LoVo (cell line): Measurements from ENCODE around the gene ATP6V1G3.
"Not testable (repeated sequence)": the region's sequence is repeated elsewhere in the genome, so short reads cannot be mapped to it uniquely, and the experiment has no call there.

Experiments
- DNase-seq: peaks from one replicate; pipeline ENCODE4 v3.0.0-alpha.2; 2016; ENCODE audit warnings: low spot score

The ATP6V1G3 gene, protein sequence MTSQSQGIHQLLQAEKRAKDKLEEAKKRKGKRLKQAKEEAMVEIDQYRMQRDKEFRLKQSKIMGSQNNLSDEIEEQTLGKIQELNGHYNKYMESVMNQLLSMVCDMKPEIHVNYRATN

DNA sequence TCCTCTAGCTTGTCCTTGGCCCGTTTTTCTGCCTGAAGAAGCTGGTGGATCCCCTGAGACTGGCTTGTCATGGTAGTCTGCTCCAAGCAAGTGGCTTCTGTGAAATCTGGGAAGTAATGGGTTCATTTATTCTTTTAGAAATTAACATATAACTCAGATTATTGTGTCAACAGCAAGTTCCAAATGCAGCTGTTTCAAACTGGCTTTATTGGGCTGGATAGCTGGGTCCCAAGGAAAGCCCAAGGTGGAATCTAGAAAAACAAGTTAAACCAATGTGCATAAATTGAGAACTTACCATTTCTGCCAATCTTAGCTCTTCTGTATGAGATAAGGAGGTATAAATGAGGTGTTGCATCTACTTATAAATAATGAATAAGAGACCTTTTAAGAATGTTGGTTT lies at the start of gene ATP6V1G3:
TSS of gene ATP6V1G3 (minus strand) at position 101 of the 400 bp plus-strand sequence. CDS start at position 71, 30 bp downstream.
- no peak for DNase-seq

DNA sequence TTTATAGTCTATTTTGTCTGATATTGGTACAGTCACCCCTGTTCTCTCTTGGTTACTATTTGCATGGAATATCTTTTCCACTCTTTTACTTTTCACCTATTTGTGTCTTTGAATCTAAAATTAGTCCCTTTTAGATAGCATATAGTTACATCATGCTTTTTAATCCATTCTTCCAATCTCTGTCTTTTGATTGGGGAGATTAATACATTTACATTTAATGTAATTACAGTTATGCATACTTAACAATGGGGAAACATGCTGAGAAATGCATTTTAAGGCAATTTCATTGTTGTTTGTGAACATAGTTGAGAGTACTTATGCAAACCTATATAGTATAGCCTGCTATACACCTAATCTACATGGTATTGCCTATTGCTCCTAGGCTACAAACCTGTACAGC lies 48.4 kb upstream of the ATP6V1G3 start:
- DNase-seq = no peak

DNA sequence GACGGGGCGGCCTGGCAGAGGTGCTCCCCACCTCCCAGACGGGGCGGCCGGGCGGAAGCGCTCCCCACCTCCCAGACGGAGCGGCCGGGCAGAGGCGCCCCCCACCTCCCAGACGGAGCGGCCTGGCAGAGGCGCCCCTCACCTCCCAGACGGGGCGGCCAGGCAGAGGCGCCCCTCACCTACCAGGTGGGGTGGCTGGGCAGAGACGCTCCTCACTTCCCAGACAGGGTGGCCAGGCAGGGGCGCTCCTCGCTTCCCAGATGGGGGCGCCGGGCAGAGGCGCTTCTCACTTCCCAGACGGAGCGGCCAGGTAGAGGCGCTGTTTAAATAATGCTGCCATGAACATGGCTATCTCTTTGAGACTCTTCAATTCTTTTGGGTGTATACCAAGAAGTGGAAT lies 43.7 kb upstream of the ATP6V1G3 start:
- no peak for DNase-seq

DNA sequence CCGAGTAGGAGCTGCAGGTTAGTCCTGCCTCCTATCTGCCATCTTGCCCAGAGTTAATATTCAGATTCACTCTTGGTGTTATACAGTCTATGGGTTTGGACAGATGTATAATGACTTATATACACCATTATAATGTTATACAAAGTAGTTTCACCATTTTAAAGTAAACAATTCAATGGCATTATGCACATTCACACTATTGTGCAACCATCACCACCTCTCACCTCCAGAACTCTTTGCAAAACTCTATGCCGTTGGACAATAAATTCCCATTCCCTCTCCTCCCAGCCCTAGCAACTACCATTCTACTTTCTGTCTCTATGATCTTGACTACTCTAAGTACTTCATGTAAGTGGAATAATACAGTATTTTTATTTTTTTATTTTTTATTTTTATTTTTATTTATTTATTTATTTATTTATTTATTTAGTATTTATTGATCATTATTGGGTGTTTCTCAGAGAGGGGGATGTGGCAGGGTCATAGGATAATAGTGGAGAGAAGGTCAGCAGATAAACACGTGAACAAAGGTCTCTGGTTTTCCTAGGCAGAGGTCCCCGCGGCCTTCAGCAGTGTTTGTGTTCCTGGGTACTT lies 42.8 kb upstream of the ATP6V1G3 start:
- DNase-seq = not testable (repeated sequence)

DNA sequence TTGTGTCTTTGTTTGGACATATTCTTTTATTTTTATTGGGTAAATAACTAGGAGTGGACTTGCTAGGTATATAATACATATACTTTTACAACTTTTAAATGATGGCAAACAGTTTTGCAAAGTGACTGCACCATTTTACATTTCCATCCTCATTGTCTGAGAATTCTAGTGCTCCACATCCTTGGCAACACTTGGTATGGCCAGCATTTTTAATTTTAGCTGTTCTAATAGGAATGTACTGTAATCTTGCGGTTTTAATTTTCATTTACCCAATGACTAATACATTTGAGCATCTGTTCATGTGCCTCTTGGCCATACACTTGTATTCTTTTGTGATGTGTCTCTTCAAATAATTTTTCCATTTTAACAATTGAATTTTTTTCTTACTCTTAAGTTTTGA lies 37.0 kb upstream of the ATP6V1G3 start:
- DNase-seq = no peak

DNA sequence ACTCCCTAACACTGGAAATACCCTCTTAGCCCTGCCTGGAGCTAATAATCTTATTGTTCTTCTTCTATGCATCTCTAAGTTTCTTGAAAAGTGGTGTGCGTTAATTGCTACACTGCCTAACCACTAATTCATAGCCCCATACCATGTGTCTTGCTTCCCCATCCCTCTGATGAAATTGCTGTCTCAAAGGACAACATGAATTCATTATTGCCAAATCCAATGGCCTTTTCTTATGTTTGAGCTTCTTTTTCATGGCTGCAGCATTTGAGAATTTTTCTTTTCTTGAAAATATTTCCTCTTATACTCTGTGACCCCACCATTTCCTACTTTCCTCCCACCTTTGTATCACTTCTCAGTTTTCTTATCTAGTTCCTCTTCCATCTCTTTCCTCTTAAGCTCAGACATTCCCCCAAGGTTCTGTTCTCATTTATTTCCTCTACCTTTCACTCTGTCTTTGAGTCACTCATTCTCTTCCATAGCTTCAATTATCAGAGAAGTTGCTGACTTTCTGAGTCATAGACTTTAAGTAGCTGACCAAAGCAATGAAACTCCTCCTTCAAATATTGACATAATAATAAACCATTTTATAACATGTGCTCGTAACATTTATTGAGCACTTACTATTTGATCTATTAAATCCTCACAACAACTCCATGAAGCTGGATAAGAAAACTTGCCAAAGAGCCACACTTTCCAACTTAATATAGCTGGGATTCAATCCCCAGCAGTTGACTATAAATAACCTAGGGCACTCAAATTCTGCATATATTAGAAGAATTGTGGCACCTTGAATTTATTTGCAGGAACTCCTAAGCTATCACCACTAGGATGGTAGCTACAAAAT lies 35.5 kb upstream of the ATP6V1G3 start:
- DNase-seq = peak; percentile 18

DNA sequence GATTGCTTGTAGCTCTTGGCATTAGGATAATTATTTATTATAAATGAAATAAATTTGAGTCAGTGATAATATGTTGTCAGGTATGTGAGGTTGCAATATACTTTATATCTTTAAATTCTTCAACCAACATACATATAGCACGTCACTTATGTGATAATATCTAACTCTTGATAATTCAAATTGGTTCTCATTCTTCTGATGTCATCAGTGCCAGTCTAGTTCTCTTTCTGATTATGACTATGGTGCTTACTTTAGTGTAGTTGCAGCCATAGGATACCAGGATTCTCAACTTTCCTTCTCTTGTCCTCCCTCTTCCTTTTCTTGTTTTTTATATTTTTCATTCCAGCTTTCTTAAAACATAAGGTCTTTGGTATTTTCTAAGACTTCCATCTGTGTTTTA lies 34.8 kb upstream of the ATP6V1G3 start:
- DNase-seq = no peak

DNA sequence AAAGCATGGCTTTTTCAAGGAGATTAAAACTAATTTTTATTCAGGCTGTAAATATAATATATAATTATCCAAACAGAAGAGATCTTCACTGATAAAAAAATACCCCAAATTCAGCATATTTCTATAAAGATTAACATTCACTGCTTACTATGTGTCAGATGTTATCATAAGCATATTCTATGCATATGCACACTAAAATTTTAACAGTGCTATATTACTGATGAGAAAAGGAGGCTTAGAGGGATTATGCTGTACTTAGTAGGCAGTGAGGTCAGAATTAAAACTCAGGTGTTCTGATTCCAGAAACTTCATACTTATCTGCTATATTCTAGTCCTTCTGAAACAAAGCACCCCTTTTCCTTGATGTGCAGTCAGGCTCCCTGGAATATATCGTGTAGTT lies 33.8 kb upstream of the ATP6V1G3 start:
- DNase-seq = no peak

DNA sequence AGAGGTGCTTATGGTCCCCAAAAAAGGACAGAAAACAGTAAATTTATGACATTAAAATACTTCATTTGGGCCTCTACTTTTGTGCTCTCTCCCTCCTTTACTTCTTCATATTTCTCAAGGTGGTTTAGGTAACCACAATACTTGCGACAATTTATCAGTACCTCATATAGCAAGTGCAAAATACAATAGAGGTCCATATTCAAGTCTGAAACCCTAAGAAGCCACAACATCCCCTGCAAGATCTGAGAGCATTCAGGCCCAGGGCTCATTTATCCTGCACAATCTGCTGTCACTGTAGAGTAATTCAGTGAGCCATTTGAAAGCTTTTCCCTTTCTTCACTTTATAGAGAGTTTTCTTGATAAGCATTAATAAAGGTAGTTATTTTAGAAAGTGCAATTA lies 24.2 kb upstream of the ATP6V1G3 start:
- DNase-seq = no peak

DNA sequence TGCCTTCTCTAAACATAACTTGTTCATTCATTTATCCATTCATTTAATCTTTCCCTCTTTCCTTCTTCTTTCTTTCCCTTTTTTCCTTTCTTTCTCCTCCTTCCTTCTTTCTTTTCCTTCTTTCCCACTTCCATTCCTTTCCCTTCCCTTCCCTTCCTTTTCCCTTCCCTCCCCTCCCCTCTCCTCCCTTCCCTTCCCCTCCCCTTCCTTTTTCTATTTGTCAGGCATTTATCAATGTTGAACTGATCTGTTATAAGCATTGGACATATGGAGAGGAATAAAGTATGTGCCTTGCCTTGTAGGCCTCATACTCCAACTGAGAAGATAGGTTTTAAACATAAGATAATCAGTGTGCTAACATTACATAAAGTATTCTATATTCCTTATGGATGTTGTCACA lies 23.7 kb upstream of the ATP6V1G3 start:
- DNase-seq = no peak

DNA sequence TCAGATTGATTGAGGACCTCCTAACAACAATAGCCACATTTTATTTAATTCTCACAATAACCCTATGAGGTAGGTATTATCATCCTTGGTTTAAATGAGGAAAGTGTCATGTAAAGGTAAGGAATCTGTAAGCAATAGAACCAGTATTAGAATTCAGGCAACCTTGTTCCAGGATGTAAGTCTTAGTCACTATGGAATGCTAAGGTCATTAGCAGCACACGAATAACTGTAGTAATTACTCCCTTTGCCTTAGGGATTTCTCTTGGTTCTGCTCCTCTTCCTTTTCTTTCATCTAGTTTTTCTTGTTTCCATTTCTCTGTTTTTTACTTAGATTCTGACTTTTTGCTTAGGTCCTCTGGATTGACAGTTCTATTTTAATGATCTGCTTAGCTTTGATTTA lies 23.1 kb upstream of the ATP6V1G3 start:
- DNase-seq = no peak

DNA sequence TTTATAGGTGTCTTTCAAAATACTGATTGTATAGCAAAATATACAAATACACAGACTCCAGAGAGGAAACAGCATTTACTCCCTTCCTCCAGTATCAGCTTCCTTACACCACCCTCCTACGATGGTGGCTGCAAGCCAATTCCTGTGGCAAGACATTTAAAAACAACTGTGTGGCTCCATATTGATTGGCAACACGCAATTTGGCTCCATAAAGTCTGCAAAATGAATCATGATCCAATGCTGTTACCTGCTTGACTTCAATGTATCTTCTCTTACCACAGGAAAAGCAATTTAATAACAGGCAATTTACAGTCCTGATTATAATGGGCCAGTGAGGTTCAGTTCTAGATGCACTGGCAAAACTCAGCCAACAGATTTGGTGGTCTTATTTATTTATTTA lies 19.7 kb upstream of the ATP6V1G3 start:
- no peak for DNase-seq

DNA sequence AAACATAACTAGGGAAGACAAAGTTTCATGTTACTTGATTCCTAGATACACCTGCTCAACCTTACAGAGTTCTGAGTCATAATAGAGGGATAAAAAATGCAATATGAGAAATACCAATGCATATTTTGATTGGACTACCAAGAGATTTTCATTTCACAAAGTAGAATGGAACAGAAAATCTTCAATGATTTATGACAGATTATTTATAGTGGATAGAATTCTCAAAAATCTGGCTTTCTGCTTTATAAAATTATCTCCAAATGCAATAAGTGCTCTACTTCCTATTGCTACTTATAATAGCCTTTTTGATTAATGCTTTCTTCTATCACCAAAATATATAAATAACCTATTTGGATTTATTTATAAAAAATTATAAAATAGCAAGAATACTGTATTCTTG lies 18.9 kb upstream of the ATP6V1G3 start:
- DNase-seq = no peak

DNA sequence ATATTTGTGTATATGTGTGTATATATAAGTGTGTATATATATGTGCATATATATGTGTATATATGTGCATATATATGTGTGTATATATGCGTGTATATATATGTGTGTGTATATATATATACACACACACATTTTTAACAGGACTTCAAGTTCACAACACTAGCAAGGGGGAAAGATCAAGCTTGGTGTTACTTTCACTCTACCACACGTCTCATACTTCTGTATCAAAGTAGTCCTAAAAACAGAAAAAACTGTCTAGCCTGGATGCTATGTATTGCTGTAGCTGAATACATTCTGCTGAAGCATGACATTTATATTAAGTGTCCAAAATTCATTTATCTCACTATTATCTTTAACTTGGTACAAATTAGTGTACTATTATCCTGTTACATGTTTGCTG lies 17.9 kb upstream of the ATP6V1G3 start:
- no peak for DNase-seq

DNA sequence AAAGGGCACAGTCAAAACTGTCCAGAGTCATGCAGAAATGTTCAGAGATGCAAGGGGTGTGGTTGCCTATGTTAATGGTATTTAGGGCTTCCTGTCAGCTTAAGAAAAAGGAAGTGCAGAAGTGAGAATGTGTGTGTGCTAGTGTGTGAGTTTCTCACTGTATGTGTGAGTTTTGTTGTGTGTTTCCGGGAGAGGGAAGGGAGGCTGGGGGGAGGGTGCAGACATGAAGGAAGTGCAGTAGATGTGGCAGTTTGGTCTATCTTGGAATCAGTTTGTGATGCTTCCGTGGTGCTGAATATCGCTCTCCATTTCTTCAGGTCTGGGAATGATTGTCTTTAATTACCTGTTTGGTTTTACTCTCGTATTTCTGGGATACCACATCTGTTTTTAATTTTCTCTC lies 16.5 kb upstream of the ATP6V1G3 start:
- no peak for DNase-seq

DNA sequence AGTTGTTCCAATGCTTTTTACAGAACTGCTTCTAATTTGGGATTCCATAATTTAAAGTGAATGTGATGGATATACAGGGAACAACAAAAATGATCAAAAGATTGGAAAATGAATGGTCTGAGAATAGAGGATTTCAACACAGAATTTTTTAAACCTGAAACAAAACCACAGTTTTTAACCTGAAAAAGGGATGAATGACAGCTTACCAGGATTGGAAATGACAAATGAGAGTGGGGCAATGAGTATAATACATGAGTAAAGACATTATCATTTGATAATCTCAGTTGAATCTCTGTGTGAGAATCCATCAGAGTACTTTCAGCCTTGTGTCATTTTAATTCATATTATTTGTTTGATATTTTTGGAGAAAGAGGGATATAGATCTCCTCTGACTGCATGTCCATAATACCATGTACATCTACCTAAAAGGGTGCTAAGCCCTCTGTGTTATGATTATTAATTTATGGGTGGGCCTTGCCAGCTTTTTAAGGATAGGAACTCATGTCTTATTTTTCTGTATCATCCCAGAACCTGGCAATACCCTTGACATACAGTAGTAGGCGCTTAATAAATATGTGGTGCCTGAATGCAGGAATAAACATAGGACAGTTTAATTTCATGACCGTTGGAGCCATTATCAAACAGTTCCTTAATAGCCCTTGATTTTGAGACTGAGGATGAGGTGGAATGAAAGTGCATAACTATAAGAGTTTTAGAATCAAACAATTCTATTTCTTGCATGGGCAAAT lies 12.4 kb upstream of the ATP6V1G3 start:
- DNase-seq = no peak

DNA sequence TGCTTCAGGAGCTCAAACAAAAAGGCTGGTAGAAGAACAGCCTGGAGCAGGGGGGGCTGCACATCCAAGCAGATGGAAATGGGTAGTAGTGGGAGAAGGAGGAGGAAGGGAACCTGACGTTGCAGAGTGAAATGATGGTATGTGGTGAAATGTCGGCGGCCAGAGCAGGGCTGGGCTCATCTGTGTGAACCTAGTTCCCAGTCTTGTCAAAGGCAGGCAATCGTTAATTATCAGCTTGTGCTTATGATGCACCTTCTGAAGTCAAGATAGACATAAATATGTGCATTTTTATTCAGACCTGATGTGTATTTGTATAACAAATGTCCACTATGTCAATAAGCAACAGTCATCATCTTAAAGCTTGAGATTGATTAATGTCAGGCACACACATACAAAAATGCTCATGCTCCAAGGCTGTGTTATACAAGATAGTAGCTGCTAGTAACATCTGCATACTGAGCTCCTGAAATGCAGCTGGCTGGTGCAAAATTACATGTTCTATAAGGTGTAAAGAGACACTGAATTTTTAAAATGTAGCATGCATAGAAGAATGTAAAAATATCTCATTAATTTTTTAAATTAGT lies 10.6 kb upstream of the ATP6V1G3 start:
- no peak for DNase-seq

DNA sequence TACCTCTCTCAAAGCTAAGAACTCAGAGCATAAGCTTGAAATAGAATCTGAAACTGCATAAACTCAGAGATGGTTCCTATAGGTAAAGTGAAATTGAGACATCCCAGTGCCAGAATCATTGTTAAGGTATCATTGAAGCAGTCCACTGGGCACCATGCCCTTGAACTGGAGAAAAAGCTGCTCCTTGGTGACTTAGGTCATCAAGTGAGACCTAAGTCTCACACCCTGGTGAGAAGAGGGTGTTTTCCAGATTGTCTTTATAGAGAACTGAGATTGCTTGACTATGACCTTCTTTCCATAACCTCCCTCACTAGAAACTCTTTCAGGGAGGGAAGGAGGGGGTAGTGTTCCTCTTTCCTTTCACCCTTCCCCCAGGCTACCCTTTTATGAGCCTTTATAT lies 9.4 kb upstream of the ATP6V1G3 start:
- DNase-seq = no peak

DNA sequence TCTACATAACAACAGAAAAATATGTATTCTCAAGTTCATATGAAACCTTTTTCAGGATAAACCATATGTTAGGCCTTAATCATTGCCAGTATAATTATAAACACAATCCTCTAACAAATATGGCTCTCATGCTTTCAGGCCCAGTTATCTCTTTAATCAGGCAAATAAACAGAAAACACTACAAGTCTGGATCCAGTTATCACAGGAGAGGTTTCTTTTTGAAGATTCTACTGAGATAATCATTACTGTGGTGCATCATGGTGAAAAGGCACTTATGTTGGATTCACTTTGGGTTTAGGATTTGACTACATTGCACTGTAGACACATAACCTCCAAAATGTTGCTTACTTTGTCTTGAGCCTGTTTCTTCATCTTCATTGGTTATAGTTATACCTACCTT lies 8.4 kb upstream of the ATP6V1G3 start:
- no peak for DNase-seq

DNA sequence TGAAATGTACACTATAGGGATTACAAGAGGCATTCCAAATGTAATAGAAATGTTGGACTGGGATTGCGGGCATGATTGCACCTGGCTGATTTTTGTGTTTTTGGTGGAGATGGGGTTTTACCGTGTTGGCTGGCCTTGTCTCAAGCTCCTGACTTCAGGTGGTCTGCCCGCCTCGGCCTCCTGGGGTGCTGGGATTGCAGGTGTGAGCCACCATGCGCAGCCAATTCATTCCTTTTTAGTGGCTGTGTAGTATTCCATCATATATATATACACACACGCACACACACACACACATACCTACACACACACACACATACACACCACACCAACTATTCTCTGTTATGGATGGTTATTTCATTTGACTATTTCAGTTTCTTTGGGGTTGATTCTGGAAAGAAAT lies 4.7 kb upstream of the ATP6V1G3 start:
- no peak for DNase-seq

DNA sequence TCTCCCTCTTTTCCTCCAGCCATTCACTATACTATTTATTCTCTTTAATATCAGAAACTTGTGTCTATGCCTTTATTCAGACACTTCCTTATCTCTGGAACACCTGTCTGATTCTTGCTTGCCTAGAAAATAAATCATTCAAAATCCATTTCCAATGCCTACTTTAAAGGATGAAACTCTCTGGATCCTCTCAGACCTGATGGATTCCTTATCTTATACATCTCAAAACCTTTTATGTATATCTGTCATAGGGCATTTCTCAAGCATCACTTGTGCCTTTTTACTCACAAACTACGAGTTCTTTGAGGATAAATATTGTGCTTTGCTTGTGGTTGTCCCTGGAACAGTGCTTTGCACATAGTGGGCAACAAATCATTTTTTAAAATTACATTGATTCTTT lies 3.8 kb upstream of the ATP6V1G3 start:
- DNase-seq = no peak

DNA sequence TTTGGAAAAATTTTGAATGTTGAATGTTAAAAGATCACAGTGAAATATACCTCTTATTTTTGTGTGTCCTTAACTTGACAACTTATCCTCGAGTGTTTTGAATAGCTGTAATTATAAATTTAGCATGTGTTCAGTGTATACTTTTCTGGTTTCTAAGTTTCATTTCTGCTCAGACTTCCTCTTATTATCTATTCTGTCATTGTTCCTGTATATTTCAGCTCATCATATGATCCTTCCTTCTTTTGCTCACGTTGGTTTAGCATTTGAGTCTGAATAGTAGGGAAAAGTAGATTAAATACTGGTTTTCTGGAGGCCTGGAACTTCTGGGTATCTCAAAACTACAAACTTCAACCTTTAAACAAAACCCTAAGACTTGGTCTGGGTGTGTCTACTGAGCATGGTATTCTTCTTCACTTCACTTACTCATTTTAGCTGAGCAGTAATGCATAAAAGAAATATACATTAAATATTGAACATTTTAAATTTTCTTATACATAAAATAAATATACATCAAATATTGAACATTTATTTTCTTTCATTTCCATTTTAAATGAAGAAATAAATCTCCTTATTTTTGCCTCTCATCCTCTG lies 3.3 kb upstream of the ATP6V1G3 start:
- no peak for DNase-seq
